Stomach (tissue), 4 donors: ENCODE measurements around the gene ACTR6.

Source experiments
- CTCF ChIP-seq, 7 experiments: fragments of 450-650 bp in 4 of 7; fragments of 200-600 bp in 3 of 7; sonication (generic) in 3 of 7; IDR thresholded peaks; one replicate each; pipeline ENCODE4 v1.5.1; 2016 to 2019; ENCODE audit warnings: antibody characterized with exemption in 7 of 7, control low read depth in 2 of 7, mild to moderate bottlenecking in 1 of 7
- EP300 ChIP-seq: sonication (generic); formaldehyde crosslinking; IDR thresholded peaks from one replicate; pipeline ENCODE4 v1.6.1; 2017; ENCODE audit warnings: antibody characterized with exemption
- POLR2A ChIP-seq, 4 donors: fragments of 450-650 bp; IDR thresholded peaks; one replicate each; pipeline ENCODE4 v1.6.1; 2016; ENCODE audit warnings: antibody characterized with exemption in 4 of 4, control low read depth in 2 of 4, mild to moderate bottlenecking in 1 of 4, moderate library complexity in 1 of 4
- POLR2AphosphoS5 ChIP-seq, 3 donors: sonication (generic); formaldehyde crosslinking; IDR thresholded peaks; one replicate each; pipeline ENCODE4 v1.6.1; 2016; ENCODE audit warnings: antibody characterized with exemption in 3 of 3

GRCh38 chr12:100263131-100263530, 62.5 kb downstream of the ACTR6 start:
- TF ChIP-seq POLR2AphosphoS5 (IDR thresholded peaks at IDR 0.05) (no peak), CTCF (IDR thresholded peaks at IDR 0.05) (no peak), EP300 (no peak), POLR2A (IDR thresholded peaks at IDR 0.05) (no peak)
